Stimulated activated CD8-positive, alpha-beta memory T cell treated with anti-CD3 and anti-CD28 coated beads, Interleukin-2, amount 100 ng/mL, for 48 hours (primary cell): ENCODE measurements around the gene EXOC3L4.
A peak's percentile ranks its signal among the peaks of the same experiment; 100 is the strongest.

ENCODE experiments used
- DNase-seq, 2 donors: peaks; one replicate each; pipeline ENCODE4 v3.0.0-alpha.2; 2020; ENCODE audit warnings: low read depth in 2 of 2

The EXOC3L4 gene

DNA sequence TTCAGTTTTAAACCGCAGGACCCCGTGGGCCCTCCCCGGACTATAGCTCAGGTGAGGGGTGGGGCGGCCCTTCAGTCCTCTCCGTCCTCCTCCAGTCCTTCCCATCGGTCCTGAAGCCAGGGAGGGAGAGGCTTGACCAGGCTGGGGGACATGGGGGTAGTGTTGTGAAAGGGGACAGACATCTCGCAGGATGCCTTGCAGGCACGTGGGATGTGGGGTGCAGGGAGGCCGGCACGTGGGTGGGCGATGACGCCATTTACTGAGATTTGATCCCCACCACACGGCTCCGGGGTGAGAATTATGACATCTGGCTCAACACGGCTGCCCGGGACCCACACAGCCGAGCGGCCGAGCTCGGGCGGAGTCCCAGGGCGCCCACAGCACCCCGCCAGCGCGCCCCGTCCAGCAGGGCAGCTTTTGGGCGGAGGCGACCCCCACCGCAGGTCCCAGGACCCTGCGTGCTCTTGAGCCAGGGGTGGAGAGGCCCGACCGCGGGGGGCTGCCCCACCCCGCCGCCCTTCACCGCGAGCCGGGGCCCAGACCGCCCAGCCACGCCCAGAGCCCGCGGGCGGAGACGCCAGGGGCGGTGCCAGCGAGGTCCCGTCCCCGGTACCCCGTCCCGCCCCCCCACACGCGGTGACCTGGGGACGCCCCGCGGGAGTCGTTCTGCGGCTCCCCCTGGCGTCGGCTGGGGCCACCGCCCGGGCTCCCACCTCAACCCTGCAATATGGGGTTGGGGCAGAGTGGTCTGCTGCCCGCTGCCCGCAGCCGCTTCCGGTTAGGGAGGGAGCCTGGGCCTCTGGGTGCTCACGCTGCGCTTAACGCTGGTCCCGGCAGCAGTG lies 3.3 kb upstream of the EXOC3L4 start:
- peak; percentile 67 to 69 for DNase-seq

DNA sequence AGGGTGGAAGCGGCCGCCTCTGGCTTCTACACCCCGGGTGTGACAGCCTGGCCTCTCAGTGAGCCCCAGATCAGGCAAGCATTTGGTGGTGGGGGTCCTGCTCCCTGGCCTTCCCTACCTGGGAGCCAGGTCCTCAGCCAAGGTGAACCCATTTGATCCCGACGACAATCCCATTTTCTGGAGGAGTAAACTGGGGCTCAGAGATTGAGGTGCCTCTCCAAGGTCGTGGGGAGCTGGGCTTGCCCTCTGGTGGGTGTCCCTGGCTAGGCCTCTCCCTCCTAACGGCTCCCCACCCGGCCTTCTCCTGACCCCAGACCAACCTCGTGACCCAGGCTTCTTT lies 2.7 kb upstream of the EXOC3L4 start:
- DNase-seq: no peak

DNA sequence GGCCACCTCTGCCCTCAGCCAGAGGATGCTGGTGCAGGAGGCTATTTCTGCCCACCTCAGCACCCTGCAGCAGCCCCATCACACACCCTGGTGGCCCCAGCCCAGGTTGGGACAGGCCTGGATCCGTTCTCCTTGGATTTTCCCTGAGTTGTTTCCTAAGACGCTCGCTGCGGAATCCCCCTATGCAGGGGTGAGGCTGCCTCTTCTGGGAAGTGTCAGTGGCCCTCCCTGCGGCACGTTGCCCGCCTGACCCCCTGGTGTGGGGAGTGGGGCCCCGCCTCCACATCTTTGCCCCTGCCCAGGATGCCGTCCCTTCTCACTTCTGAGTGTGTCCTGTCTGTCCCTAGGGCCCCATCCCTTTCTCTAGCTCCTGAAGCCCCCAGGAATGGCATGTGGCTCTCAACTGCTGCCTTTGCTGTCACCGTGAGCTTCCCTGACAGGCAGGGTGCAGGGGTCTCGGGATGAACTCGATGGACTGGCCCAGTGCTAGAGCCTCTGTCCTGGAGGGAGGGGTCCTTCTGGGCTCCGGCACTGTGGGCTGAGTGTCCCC lies 594 bp upstream of the EXOC3L4 start:
- DNase-seq: no peak

DNA sequence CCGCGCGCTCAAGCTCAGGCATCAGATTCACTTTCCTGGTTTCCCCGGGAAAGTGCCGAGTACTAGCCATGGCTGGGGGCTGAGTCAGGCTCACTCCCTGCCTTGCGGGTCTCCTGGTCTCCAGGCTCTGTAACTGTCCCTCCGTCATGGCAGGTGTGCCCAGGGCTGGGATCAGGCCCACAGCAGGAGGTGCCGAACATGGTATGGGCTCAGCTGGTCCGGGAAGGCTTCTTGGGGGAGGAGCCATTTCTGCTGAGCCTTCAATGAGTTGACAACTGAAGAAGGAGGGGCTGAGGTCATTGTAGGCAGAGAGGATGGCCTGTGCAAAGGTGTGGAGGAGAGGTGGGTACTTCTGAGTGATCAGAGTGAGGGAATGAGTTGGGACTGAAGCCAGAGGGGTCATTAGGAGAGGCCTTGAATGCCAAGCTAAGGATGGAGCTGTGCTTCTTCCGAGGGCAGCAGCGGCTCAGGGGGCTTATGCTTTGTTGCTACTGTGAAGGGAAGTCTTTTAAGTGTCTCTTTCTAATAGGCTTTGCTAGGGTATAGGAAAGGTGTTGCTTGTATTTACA lies 769 bp downstream of the EXOC3L4 start:
- DNase-seq: no peak

DNA sequence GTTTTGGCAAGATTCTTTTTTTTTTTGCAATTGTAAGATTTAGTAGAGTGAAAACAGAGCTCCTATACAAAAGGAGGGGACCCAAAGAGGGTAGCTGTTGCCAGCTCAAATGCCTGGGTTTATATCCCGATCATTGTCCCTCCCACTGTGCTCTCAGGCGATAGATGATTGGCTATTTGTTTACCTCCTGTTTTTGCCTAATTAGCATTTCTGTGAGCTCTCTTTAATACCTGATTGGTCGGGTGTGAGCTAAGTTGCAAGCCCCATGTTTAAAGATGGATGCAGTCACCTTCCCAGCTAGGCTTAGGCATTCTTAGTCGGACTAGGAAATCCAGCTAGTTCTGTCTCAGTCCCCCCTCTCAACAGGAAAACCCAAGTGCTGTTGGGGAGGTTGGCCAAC lies 1.9 kb downstream of the EXOC3L4 start:
- no peak for DNase-seq

DNA sequence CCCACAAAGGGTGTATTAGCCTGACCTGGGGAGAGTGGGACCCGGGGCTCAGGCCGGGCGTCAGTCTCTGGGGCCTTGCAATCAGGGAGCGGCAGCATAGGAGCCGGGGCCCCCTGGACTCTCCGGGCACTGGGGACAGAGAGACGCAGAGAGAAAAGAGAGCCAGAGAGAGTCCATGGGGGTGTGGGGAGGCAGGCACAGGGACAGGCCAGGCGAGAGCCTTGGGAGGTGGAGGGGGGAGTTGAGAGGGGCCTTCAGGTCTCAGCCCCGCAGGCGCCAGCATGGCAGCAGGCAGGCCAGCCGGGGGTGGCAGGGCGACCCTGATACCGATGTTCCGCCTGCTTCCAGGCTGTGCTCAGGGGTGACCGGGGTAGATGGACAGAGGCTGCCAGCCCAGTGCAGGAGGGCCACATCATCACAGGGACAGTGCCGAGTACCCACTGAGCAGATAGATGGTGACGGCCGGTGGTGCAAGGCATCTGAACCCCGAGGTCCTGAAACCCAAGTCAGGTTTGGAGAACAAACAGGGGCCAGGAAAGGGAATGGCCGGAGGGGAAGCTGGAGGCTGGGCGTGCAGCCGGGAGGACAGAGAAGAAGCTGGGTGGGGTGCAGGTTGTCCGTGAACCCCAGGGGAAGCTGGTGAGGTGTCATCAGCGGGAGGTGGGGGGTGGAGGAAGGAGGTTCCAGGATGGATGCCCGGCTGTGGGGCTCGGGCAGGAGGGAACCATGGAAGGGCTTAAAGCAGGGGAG lies 2.9 kb downstream of the EXOC3L4 start:
- no peak for DNase-seq

DNA sequence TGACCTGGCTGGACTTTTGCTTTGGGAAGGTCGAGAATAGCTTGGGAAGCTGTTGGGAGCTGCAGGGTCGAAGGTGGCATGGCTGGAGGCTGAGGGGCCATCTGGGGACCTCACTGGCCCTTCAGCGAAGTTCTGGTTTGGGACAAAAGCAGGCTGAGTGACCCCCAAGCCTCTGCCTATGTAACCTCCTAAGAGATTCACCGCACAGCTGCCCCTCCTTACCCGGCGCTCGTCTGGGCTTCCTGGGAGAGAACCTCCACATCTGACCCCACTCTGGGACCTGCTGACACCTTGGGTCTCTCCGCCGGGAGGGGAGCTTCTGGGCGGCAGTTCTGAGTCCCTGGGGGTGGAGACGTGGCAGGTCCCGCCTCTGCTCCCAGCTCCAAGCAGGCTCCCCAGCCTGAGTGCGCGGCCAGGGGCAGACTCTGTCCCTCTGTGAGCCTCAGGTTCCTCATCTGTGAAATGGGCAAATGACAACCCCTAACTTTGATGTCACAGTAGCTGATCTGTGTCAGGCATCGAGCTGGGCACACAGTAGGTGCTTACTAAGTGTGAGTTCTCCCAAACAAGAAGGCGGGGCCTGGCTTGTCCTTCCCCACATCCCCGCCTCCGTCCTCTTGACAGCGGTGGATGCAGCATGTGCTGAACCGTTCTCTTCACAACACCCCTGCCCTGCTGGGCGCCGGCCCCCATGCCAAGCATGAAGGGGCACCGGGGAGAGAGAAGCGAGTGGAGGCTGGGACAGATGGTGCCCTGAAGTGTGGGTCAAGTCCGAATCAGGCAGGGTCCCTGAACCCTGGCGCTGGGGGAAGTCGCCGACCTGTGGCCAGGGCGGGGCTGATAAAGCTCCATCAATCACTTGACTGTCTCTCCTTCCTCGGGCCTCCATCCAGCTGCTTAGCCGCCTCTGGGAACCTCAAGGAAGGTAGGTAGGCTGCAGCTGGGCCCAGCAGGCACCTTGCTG lies 3.8 kb downstream of the EXOC3L4 start:
- DNase-seq: no peak

DNA sequence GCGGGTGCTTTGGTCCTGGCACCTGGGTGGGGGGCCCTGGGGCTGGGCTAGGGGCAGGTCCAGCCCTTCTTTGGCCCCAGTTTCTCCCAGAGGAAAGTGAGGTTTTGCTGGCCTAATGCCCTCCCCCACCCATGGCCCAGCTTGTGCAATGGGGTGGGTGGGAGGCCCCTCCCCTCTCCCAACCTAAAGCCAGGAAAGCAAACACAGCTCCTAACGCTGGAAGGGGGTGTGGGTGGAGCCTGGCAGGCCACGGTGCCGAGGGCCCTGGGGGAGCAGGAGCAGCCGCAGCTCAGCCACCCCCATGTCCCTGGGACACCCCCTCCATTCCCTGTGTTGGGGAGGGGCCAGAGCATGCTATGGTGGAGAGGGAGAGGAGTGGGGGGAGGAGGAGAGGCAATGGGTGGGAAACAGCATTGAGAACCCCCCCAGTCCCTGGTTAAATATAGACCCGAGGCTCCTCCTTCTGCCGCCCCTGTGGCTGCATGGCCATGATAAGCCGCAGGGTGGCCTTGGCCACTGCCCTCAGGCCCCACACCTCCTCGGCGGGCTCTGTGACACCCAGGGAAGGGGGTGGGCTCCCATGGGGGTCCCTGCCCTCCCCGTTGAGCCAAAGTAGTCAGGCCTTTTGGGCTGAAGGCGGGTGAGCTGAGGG lies 4.7 kb downstream of the EXOC3L4 start:
- DNase-seq: no peak

DNA sequence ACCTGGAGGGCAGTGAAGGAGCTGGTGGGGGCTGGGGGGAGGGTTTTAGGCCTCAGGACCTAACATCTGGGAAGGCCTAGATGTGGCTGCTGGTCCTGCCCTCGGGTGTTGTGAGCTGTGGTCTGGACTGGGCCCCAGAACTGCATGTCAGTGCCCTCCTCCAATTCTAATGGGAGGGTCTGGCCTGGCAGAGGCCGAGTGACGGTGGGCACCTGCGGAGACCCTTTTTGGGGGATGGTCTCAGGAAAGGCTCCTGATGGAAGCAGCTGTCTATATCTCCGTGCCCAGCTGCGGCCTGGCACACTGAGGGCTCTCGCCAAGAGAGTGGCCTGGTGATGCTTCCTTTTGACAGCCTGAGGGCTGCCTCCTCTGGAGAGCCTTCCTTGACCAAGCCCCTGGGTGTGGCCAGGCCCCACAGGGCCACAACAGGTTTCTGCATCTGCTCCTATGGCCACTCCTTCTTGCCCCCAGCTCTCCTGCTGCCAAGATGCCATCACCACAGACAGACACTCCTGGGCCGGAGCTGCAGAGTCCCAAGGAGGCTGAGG lies 5.3 kb downstream of the EXOC3L4 start:
- no peak for DNase-seq

DNA sequence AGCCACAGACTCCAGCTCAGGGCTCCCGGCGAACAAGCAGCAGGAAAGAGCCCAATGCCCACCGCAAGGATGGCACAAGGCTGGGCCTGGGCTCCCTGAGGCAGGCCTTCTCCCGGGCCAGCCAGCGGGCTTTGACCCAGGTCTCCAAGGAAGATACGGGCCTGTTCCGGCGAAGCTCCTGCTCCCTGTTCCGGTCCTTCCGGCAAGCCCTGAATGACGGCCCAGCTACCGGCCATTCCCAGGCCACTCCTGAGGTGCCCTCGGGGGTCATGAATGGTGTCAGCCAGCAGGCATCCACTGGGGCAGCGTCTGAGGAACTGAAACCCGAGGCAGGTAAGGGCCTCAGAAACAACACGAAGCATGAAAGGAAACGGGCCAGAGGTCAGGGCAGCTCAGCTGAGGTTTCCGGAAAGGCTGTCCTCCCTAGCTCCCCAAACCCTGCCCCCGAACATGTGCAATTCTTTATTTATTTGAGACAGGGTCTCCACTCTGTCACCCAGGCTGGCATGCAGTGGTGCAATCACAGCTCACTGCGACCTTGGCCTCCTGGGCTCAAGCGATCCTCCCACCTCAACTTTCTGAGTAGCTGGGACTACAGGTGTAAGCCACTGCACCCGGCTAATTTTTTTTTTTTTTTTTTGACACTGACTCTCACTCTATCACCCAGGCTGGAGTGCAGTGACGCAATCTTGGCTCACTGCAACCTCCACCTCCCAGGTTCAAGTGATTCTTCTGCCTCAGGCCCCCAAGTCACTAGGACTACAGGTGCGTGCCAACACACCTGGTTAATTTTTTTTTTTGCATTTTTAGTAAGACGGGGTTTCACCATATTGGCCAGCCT lies 6.0 kb downstream of the EXOC3L4 start:
- DNase-seq: no peak

DNA sequence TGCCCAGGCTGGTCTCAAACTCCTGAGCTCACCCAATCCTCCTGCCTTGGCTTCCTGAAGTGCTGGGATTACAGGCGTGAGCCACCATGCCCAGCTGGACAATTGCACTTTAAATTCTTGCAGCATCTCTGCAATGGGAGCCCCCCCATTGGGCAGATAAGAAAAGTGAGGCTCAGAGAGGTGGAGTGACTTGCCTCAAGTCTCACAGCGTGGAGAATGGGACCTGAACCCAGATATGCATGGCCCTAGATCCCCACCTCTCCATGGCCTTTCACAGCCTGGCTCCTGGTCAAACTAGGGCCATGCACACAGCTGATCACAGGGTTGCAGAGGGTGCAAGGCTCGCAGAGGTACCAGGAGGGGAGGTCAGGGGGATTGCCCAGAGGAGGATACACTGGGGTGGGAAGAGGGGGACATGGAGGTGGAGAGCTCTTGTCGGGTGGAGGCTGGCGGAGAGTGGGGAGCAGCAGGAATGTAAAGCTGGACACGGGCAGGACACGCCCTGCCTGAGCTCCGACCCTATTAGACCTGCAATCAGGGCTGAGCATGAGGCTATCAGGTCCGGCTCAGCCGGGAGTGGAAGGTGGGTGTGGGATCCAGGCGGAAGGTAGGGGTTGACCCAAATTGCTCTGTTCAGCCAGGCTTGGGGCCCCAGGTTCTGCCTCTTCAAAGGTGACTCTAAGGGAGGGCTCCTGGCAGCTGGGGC lies 6.9 kb downstream of the EXOC3L4 start:
- no peak for DNase-seq

DNA sequence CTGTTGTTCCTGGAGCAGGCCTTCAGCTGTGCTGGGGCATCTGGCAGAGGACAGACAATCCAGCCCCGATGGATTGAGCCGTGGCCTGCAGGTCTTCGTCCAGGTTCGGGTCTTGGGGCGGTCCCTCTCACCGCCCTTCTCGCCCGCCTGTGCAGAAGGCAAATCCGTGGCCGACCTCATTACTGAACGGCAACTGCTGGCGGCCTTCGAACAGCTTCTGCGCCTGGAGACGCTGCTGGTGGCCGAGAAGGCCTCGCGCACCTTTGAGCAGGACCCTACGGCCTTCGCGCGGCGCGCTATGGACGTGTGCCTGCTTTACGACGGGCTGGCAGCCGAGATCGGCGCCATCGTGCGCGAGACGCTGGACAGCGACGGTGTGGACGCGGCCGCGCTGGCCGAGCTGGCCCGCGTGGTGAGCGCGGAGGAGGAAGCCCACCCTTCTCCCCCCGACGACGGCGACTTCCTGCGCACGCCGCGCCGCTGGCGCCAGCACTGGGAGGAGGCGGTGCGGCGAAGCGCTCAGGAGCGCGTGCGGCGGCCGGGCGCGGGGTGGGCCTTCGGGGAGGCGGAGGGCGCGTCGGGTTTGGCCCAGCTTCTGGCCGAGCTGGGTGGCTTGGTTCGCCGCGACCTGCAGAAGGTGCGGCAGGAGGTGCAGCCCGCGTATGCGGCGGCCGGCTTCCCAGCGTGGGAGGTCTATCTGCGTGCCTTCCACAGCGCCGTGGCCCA lies 7.6 kb downstream of the EXOC3L4 start:
- no peak for DNase-seq

DNA sequence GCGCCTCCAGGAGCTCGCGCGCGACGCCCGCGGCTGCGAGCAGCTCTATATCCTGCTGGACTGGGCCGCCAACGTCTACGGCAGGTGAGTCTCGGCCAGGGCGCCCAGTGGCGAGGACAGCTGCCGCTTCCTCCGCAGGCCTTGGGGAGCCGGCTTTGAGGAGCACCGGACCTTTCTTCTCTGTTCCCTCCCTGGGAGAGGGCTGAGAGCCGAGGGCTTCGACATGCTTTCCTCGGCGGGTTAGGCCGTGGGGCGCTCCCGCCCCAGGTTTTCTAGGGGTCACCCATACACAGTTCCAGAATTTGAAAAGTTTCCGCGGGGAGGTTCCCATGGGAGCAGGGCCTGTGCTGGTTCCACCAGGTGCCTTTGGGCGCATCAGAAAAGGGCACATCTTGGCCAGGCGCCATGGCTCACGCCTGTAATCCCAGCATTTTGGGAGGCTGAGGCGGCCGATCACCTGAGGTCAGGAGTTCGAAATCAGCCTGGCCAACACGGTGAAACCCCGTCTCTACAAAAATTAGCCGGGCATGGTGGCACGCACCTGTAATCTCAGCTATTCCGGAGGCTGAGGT lies 8.2 kb downstream of the EXOC3L4 start:
- DNase-seq: no peak

DNA sequence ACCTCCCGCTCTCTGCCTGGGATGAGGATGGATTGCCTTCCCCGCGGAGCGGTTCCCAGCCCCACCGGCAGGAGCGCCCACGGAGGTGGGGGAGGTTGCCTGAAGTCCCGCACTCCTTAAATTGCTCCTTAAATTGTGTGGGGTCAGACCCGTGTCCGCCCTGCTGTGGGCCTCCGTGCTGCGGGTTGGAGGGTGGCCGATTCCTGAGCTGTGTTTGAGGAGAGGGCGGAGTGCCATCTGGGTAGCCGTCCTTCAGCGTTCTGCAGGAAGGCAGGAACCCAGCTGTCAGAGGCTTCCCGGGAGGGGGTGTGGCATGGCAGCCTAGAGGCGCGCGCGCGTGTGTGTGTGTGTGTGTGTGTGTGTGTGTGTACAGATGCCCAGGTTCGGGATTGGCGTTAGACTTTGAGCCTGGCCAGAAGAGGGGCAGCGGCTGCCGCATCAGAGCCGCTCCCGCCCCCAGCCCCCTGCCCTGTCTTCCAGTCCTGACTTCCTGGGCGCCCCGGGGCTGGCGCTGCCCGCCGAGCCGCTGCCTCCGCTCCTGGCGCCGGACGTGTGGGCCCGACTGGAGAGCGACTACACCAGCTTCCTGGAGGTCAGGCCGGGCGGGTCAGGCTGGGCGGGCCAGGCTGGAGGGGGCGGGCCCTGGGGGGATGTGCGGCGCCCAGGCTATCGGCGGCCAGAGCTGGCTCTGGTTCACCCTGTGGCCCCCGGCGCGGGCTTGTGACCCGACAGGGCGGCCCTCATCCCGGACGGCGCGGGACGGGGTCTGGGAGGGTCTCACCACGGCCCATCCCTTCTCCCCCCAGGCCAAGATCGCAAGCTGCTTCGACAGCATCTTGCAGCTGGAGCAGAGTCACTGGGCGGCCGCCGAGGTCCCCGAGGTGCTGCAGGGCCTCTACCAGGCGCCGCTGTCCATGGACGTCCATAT lies 9.2 kb downstream of the EXOC3L4 start:
- no peak for DNase-seq

DNA sequence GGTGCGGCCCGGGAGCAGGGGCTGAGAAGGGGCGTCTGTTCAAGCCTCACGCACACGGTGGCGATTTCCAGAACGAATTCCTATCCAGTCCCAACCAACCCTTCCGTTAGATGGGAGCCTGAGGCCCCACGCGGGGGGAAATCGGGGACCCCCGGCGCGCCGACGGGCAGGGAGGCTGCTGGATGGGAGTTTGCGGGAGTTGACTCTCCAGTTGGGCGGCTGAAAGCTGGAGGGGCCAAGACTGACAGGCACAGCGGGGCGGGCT lies 9.8 kb downstream of the EXOC3L4 start:
- no peak for DNase-seq

DNA sequence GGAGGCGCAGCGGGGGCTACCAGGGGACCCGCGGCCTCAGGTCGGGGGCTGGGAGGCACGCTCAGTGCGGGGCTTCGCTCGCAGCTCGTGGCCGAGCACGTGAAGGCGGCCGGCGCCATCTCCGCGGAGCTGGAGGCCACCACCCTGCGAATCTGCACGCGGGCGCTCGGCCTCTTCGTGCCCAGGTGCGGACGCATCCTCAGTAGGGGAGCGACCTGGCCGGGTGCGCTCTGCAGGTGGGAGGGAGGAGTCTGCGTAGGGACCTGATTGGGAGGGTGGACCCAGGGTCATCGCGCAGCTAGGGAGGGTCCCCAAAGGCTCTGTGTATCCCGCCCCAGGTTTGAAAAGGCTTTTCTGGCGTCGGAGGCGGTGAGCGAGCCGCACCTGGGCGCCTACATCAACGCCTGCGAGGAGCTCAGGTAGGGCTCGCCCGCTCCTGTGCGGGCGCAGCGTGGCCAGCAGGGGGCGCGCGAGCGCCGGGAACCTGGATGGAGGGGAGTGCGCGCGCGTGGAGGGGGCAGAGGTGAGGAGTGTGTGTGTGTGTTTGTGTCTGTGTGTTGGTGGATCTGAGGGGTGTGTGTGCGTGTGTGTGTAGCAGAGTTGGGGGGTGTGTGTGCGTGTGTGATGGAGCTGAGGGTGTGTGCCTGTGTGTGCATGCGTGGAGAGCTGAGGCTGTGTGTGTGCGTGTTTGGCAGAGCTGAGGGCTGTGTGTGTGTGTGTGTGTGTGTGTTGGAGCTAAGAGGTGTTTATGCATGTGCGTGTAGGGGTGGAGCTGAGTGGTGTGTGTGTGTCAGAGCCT lies 10.3 kb downstream of the EXOC3L4 start:
- DNase-seq: peak; percentile 59 to 63
